HG02970 (cell line): ENCODE measurements around the gene STX8.
"Not testable (repeated sequence)": the region's sequence is repeated elsewhere in the genome, so short reads cannot be mapped to it uniquely, and the experiment has no call there.

ENCODE experiments used
- ATAC-seq: cut with Tn5 transposase; IDR thresholded peaks from one replicate; pipeline ENCODE4 v1.9.1; 2021; ENCODE audit warnings: mild to moderate bottlenecking, moderate library complexity, moderate number of reproducible peaks; ENCODE audit not compliant: unreplicated experiment, low FRiP score

Gene STX8

GRCh38 chr17:9557161-9557755 is 18.4 kb downstream of the STX8 start:
- no peak for ATAC-seq

- not testable (repeated sequence) for ATAC-seq
These were observed 20.9 kb downstream of the STX8 start for GRCh38 chr17:9554715-9555114.

DNA sequence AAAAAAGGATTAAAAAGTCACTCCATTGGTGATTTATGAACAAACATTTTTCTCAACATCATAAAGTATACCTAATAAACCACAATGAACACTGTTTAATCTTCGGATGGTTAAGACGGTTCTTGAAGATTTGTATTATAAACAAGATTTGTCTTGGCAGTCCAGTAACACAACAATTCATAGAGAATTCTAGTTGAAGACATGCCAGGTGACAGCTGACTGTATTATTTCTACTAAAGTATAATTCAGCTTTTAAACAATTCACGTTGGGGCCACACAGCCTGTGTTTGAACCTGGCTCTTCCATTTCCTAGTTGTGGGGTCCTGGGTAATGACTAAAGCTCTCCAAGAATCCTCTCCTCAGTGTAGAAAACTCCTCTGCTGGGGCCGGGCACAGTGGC is 22.0 kb downstream of the STX8 start:
- no peak for ATAC-seq

- ATAC-seq = no peak
These were observed 22.4 kb downstream of the STX8 start for GRCh38 chr17:9553181-9553580.

DNA sequence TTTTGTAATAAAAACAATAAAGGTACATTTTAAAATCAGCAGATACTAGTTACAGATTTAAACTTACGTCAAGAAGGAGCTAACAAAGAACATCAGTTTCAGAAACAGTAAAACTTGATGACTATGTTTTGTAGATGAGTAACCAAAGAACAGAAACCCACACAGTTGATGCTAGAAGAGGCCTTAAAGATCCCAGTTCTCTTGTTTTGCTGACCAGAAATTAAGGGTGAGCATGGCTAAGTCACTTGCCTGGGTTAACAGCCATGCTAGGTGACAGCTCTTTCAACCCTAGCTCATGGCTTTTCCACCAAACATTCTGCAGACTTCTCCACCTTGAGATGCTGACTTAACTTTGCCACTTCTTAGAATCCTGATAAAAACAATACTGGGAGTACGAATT is 26.4 kb downstream of the STX8 start:
- ATAC-seq = no peak

DNA sequence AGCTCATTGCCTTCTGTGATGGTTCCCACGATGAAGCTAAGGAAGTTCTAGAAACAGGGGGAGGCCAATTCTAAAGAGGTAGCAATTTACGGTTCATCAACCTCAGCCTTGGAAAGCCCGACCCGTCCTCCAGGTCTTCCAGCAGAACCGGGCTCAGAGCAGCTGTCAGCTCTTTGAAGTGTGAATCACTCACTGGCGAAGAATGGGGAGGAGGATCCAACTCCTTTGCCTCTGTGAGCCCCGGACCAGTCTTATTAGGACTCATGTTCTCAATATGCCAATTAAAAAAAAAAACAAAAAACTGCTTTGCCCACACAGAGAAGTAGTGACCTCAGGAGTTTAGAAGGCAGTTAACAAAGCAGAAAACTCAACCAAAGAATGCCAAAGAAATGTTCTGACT is 31.4 kb downstream of the STX8 start:
- ATAC-seq = no peak

GRCh38 chr17:9541718-9542117 is 33.9 kb downstream of the STX8 start:
- no peak for ATAC-seq

- ATAC-seq = no peak
These were observed 37.0 kb downstream of the STX8 start for GRCh38 chr17:9538626-9539025.

DNA sequence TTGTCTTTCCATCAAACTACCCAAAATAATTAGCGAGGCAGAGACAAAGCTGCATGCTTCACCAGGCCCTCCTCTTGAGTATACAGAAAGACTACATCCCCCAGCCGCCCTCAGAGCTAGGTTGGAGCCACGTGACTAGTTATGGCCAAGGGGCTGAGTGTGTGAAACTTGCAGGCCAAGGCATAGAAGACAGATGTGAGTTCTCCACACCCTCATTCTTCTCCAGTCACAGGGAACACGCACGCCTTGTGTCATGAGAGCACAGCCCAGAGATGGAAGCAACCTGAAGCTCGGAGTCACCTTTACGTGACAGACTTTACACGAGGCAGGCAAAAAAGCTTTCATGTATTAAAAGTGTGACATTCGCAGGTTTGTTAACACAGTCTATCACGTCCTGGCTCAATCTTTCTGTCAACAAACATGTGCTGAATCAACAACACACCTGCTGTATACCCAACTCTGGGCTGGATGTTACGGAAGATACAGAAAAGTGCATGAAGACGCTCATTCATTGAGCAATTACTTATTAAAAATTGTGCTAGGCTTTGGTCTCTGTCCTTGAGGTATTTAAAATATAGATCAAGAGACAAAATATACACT is 38.3 kb downstream of the STX8 start:
- ATAC-seq = no peak

- no peak for ATAC-seq
These were observed 39.6 kb downstream of the STX8 start for GRCh38 chr17:9536061-9536460.

- no peak for ATAC-seq
These were observed 42.2 kb downstream of the STX8 start for GRCh38 chr17:9533441-9533840.

DNA sequence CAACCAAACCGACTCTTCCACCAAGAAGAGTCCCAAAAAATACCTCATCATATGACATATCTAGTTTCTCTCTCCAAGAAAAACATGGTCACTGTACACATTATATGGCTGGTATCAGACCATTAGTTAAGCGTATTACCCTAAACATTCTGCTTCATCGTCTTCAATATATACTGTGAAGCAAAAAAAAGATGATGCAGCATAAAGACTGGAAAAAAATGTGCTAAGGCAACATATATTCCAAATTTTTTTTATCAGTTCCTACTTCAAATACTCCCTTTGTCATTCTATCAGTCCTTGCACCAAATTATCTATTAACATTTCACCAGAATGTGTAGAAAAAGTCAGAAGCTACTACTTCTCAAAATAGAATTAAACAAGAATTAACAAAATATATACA is 42.9 kb downstream of the STX8 start:
- no peak for ATAC-seq

GRCh38 chr17:9531034-9531433 is 44.6 kb downstream of the STX8 start:
- no peak for ATAC-seq

DNA sequence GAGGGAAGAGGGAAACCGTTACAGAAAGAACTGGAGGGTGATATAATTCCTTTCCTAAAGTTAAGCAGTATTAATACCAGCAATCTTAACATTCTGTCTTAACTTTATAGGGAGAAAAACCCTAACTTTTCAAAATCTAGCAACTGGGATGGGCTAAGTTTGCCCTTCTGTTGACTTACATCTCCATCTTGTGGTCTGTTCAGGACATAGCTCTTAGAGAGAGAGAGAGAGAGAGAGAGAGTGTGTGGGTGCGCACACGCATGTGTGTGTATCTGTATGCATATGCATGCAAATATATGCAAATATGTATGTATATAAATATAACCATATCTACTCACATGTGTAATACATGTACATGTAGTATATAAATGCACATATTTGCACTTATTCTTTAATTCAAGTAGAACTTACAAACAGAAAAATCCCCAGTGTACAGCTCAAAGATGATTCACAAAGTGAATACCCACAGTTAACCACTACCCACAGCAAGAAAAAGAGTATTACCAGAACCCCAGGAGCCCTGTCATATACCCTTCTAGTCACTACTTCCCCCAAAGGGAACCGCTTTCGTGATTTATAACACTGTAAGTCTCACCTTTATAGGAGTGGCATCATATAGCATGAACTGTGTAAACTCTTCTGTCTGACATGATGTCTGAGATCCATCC is 46.5 kb downstream of the STX8 start:
- ATAC-seq = no peak

DNA sequence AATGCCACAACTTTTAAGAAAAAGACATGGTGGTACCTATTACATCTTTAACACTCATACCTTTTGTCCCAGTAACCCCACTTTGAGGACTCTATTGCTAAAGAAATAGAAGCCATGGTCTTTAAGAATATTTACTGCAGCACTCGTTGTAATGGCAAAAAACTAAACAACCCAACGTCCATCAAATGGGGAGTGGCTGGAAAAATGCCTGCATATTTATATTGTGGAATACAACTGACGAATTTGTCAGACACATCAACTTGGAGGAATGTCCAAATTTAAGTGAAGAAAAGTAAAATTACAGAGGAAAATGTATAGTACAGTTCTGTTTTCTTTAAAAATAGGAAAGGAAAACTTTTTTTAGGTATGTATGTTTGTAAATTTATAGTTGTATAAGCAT is 47.8 kb downstream of the STX8 start:
- ATAC-seq = no peak

GRCh38 chr17:9522074-9522473 is 53.5 kb downstream of the STX8 start:
- no peak for ATAC-seq

GRCh38 chr17:9521062-9521461 is 54.6 kb downstream of the STX8 start:
- ATAC-seq = no peak

- ATAC-seq = no peak
These were observed 55.0 kb downstream of the STX8 start for GRCh38 chr17:9520649-9521048.

GRCh38 chr17:9519583-9520272 is 55.9 kb downstream of the STX8 start:
- no peak for ATAC-seq

DNA sequence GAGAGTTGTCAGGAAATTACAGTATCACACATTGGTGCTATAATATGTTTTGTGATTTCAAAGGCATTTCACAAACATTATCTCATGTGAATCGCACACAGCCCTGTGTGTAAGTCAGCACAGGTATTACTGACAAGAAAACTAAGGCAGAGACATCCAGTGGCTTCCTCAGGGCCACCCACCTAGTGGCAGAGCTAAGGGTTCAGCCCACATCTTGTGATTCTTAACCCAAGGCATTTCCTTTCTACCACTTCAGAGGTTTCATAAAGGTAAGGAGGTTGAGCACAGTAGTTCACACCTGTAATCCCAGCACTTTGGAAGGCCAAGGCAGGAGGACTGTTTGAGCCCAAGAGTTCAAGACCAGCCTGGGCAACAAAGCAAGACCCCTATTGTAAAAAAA is 58.2 kb downstream of the STX8 start:
- ATAC-seq = no peak

- ATAC-seq = no peak
These were observed 62.4 kb downstream of the STX8 start for GRCh38 chr17:9513266-9513665.
